K562 (cell line): ENCODE measurements around the gene NMNAT3.

ENCODE experiments used
- FOXM1 ChIP-seq, 2 experiments: fragments of 450-650 bp in 1 of 2; sonication (generic) in 1 of 2; formaldehyde crosslinking in 1 of 2; IDR thresholded peaks; 2 replicates each; pipeline versions ENCODE4 v1.6.1 to v1.9.0; 2017 to 2022; ENCODE audit warnings: low read depth in 2 of 2, mild to moderate bottlenecking in 2 of 2, missing genetic modification reagents in 1 of 2, moderate library complexity in 1 of 2
- POLR2AphosphoS5 ChIP-seq: IDR thresholded peaks from 2 replicates; pipeline ENCODE4 v1.6.1; 2011; ENCODE audit warnings: mild to moderate bottlenecking, low read depth, low read length, moderate library complexity; ENCODE audit not compliant: control insufficient read depth, insufficient read depth
- ZC3H8 ChIP-seq: fragments of 450-650 bp; IDR thresholded peaks from 2 replicates; pipeline ENCODE4 v1.6.1; 2017
- TF ChIP-seq, protein P1 (sequence below), 3 experiments: IDR thresholded peaks in 2 of 3; conservative IDR thresholded peaks in 1 of 3; 2 replicates each; pipeline ENCODE4 v1.5.1; 2011 to 2012; ENCODE audit warnings: low read length in 3 of 3, mild to moderate bottlenecking in 3 of 3, control low read depth in 2 of 3, improper control_type of control experiment in 1 of 3, inconsistent platforms in 1 of 3, low read depth in 1 of 3, mixed read lengths in 1 of 3, moderate library complexity in 1 of 3; ENCODE audit not compliant: insufficient read depth in 2 of 3
- TF ChIP-seq, protein P2 (sequence below): sonication (generic); formaldehyde crosslinking; IDR thresholded peaks from 2 replicates; pipeline ENCODE4 v1.8.0; 2022; ENCODE audit warnings: mild to moderate bottlenecking, missing genetic modification reagents
- TF ChIP-seq, protein P3 (sequence below): sonication (generic); formaldehyde crosslinking; IDR thresholded peaks from 2 replicates; pipeline ENCODE4 v1.8.0; 2022; ENCODE audit warnings: mild to moderate bottlenecking, missing genetic modification reagents, borderline replicate concordance

DNA sequence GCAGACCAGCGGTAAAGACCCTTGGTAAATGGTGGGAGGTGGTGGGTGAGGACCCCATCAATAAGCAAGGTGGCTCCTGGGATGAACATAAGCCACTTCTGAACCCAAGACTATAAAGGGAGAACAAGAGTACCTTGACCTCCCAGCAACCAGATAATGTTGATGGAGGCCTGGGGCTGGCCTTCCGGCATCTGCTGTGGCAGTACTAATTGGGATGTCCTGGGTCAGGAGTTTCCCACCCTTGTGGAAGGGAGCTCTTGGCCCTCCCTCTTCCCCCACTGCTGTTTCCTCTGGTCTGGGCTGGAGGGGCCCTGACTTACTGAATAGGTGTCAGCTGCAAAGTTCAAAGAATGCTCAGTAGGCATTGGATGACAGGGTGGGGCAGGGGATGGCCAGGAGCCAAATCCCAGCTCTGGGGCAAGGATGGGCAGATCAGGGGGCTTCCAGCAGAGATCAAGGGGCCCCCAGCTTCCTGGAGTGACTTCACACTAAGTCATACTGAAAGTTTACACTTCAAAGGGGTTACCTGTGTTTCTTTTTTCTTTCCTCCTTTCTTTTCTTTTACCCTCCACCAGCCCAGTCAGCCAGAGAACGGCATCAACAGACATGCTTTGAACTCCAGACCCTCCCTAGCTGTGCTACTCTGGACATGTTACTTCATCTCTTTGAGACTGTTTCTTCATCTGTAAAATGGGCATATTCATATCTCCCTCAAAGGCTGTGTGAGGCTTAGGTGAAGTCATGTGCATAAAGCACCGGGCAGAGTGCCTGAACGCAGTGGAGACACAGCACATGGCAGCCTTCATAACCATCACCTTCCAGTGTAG is 139.8 kb downstream of the NMNAT3 start:
- TF ChIP-seq, protein P1, sequence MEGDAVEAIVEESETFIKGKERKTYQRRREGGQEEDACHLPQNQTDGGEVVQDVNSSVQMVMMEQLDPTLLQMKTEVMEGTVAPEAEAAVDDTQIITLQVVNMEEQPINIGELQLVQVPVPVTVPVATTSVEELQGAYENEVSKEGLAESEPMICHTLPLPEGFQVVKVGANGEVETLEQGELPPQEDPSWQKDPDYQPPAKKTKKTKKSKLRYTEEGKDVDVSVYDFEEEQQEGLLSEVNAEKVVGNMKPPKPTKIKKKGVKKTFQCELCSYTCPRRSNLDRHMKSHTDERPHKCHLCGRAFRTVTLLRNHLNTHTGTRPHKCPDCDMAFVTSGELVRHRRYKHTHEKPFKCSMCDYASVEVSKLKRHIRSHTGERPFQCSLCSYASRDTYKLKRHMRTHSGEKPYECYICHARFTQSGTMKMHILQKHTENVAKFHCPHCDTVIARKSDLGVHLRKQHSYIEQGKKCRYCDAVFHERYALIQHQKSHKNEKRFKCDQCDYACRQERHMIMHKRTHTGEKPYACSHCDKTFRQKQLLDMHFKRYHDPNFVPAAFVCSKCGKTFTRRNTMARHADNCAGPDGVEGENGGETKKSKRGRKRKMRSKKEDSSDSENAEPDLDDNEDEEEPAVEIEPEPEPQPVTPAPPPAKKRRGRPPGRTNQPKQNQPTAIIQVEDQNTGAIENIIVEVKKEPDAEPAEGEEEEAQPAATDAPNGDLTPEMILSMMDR (IDR thresholded peaks at IDR 0.05 in 2 of 3, conservative IDR thresholded peaks at IDR 0.05 in 1 of 3; ENCODE audit: insufficient read depth in 2 of 3, low read depth in 1 of 3, low read length in 3 of 3) = no peak
- TF ChIP-seq ZC3H8 (no peak), POLR2AphosphoS5 (no peak), FOXM1 (IDR thresholded peaks at IDR 0.05; ENCODE audit: low read depth) (no peak), FOXM1 (CRISPR knock-in tag; IDR thresholded peaks at IDR 0.05; ENCODE audit: low read depth) (no peak)
- TF ChIP-seq, protein P2, sequence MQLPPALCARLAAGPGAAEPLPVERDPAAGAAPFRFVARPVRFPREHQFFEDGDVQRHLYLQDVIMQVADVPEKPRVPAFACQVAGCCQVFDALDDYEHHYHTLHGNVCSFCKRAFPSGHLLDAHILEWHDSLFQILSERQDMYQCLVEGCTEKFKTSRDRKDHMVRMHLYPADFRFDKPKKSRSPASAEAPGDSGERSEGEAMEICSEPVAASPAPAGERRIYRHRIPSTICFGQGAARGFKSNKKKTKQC (CRISPR knock-in tag) = no peak
- TF ChIP-seq, protein P3, sequence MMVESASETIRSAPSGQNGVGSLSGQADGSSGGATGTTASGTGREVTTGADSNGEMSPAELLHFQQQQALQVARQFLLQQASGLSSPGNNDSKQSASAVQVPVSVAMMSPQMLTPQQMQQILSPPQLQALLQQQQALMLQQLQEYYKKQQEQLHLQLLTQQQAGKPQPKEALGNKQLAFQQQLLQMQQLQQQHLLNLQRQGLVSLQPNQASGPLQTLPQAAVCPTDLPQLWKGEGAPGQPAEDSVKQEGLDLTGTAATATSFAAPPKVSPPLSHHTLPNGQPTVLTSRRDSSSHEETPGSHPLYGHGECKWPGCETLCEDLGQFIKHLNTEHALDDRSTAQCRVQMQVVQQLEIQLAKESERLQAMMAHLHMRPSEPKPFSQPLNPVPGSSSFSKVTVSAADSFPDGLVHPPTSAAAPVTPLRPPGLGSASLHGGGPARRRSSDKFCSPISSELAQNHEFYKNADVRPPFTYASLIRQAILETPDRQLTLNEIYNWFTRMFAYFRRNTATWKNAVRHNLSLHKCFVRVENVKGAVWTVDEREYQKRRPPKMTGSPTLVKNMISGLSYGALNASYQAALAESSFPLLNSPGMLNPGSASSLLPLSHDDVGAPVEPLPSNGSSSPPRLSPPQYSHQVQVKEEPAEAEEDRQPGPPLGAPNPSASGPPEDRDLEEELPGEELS (CRISPR knock-in tag) = no peak
